ENCODE measurements around the gene SYT9. TPM values are rescaled to one million over a fixed set of nuclear protein-coding genes. Genes with fewer than 3 reads are reported as not detected.

The SYT9 gene
- total and polyA plus RNA-seq, 4 donors: 0.01 to 0.12 TPM; not detected in 2

DNA sequence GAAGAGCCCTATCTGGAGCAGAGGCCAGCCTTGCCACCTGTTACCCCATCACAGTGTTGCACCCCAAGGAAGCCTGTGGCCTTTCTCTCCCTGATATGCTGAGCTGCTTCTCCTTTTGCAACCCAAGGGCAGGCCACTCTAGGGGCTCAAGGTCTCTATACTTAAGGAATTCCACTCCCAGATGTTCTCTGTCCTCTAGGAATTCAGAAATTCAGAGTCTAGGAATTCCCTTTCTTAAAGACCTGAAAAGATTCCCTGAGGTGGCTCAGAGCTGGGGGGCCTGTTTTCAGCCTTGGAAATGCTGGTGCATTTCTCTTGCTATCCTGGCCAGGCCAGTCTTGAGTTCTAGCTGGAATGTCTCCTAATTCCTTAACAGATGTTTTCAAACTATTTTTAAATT is 165.6 kb downstream of the SYT9 start:
- TF ChIP-seq, protein P1, sequence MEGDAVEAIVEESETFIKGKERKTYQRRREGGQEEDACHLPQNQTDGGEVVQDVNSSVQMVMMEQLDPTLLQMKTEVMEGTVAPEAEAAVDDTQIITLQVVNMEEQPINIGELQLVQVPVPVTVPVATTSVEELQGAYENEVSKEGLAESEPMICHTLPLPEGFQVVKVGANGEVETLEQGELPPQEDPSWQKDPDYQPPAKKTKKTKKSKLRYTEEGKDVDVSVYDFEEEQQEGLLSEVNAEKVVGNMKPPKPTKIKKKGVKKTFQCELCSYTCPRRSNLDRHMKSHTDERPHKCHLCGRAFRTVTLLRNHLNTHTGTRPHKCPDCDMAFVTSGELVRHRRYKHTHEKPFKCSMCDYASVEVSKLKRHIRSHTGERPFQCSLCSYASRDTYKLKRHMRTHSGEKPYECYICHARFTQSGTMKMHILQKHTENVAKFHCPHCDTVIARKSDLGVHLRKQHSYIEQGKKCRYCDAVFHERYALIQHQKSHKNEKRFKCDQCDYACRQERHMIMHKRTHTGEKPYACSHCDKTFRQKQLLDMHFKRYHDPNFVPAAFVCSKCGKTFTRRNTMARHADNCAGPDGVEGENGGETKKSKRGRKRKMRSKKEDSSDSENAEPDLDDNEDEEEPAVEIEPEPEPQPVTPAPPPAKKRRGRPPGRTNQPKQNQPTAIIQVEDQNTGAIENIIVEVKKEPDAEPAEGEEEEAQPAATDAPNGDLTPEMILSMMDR (IDR thresholded peaks at IDR 0.05; ENCODE audit: control extremely low read depth, extremely low read depth): no peak
- H3K27ac ChIP-seq (ENCODE audit: low read depth in 1 of 2, low read length in 1 of 2): no peak overlapping the region
- no peaks in the 10 kb centered on the region for H3K27me3 ChIP-seq (ENCODE audit: control insufficient read depth in 3 of 3, insufficient read depth in 3 of 3, low read length in 2 of 3)
- peaks cover 0 to 9% (median 0%) of the 10 kb centered on the region in 4 donors for H3K9me3 ChIP-seq (ENCODE audit: control insufficient read depth in 4 of 4, insufficient read depth in 3 of 4, low read length in 3 of 4)
- H3K4me3 ChIP-seq: no peak overlapping the region
- DNase-seq (no peak), ATAC-seq (ENCODE audit: insufficient read depth, low FRiP score) (no peak)
- no peaks in the 10 kb centered on the region for H3K4me1 ChIP-seq (ENCODE audit: control insufficient read depth in 5 of 5, insufficient read depth in 5 of 5, low read length in 5 of 5)
- H3K9ac ChIP-seq (ENCODE audit: insufficient read depth in 1 of 2, low read length in 2 of 2): no peak overlapping the region
- H3K36me3 ChIP-seq (ENCODE audit: control insufficient read depth in 4 of 4, insufficient read depth in 4 of 4, low read length in 4 of 4): no peaks in the 10 kb centered on the region

GRCh38 chr11:7418061-7418460 is 166.4 kb downstream of the SYT9 start:
- no peak for DNase-seq

GRCh38 chr11:7418906-7419305 is 167.2 kb downstream of the SYT9 start:
- Histone ChIP-seq H3K4me1 (ENCODE audit: control insufficient read depth in 5 of 5, insufficient read depth in 5 of 5, low read length in 5 of 5) (no peaks in the 10 kb centered on the region), H3K9ac (ENCODE audit: insufficient read depth in 1 of 2, low read length in 2 of 2) (no peak overlapping the region), H3K9me3 (ENCODE audit: control insufficient read depth in 4 of 4, insufficient read depth in 3 of 4, low read length in 3 of 4) (no peaks in the 10 kb centered on the region), H3K27ac (ENCODE audit: low read depth in 1 of 2, low read length in 1 of 2) (no peak overlapping the region), H3K4me3 (no peak overlapping the region), H3K36me3 (ENCODE audit: control insufficient read depth in 4 of 4, insufficient read depth in 4 of 4, low read length in 4 of 4) (no peaks in the 10 kb centered on the region), H3K27me3 (ENCODE audit: control insufficient read depth in 3 of 3, insufficient read depth in 3 of 3, low read length in 2 of 3) (no peaks in the 10 kb centered on the region)
- ATAC-seq (ENCODE audit: insufficient read depth, low FRiP score): no peak
- TF ChIP-seq, protein P1 (IDR thresholded peaks at IDR 0.05; ENCODE audit: control extremely low read depth, extremely low read depth): no peak
- WGBS, 2 donors: 80 to 83% methylated on average over 2 of the region's 2 CpGs
- DNase-seq: no peak

More at GRCh38 chr11:7418061-7418460, 166.4 kb downstream of the SYT9 start:
- Histone ChIP-seq H3K4me3 (no peak overlapping the region), H3K27me3 (ENCODE audit: control insufficient read depth in 3 of 3, insufficient read depth in 3 of 3, low read length in 2 of 3) (no peaks in the 10 kb centered on the region), H3K9ac (ENCODE audit: insufficient read depth in 1 of 2, low read length in 2 of 2) (no peak overlapping the region), H3K4me1 (ENCODE audit: control insufficient read depth in 5 of 5, insufficient read depth in 5 of 5, low read length in 5 of 5) (no peaks in the 10 kb centered on the region), H3K36me3 (ENCODE audit: control insufficient read depth in 4 of 4, insufficient read depth in 4 of 4, low read length in 4 of 4) (no peaks in the 10 kb centered on the region), H3K9me3 (ENCODE audit: control insufficient read depth in 4 of 4, insufficient read depth in 3 of 4, low read length in 3 of 4) (peaks cover 0 to 2% (median 0%) of the 10 kb centered on the region in 4 donors), H3K27ac (ENCODE audit: low read depth in 1 of 2, low read length in 1 of 2) (no peak overlapping the region)
- WGBS, 2 donors: 80% methylated on average over 3 of the region's 3 CpGs
- TF ChIP-seq, protein P1 (IDR thresholded peaks at IDR 0.05; ENCODE audit: control extremely low read depth, extremely low read depth): no peak
- ATAC-seq (ENCODE audit: insufficient read depth, low FRiP score): no peak

- WGBS, 2 donors: 78 to 82% methylated on average over 1 of the region's 1 CpG
- Histone ChIP-seq H3K4me1 (ENCODE audit: control insufficient read depth in 5 of 5, insufficient read depth in 5 of 5, low read length in 5 of 5) (no peaks in the 10 kb centered on the region), H3K27ac (ENCODE audit: low read depth in 1 of 2, low read length in 1 of 2) (no peak overlapping the region)
Observed at GRCh38 chr11:7421136-7421535, 169.4 kb downstream of the SYT9 start.

More at GRCh38 chr11:7421136-7421535, 169.4 kb downstream of the SYT9 start:
- TF ChIP-seq, protein P1 (IDR thresholded peaks at IDR 0.05; ENCODE audit: control extremely low read depth, extremely low read depth): no peak
- H3K9me3 ChIP-seq (ENCODE audit: control insufficient read depth in 4 of 4, insufficient read depth in 3 of 4, low read length in 3 of 4): no peaks in the 10 kb centered on the region
- ATAC-seq (ENCODE audit: insufficient read depth, low FRiP score): no peak
- H3K36me3 ChIP-seq (ENCODE audit: control insufficient read depth in 4 of 4, insufficient read depth in 4 of 4, low read length in 4 of 4): no peaks in the 10 kb centered on the region
- H3K27me3 ChIP-seq (ENCODE audit: control insufficient read depth in 3 of 3, insufficient read depth in 3 of 3, low read length in 2 of 3): no peaks in the 10 kb centered on the region
- H3K9ac ChIP-seq (ENCODE audit: insufficient read depth in 1 of 2, low read length in 2 of 2): no peak overlapping the region
- no peak overlapping the region for H3K4me3 ChIP-seq
- DNase-seq: no peak

All from lung (tissue), 12 donors.